GM19463 (cell line): ENCODE measurements around the gene PLEKHA1.
A peak's percentile ranks its signal among the peaks of the same experiment; 100 is the strongest.

ENCODE experiments used
- ATAC-seq: cut with Tn5 transposase; IDR thresholded peaks from one replicate; pipeline ENCODE4 v1.9.1; 2021; ENCODE audit warnings: mild to moderate bottlenecking, moderate library complexity; ENCODE audit not compliant: unreplicated experiment

Gene PLEKHA1

GRCh38 chr10:122374237-122374858 lies at the start of gene PLEKHA1:
Gene PLEKHA1 (plus strand): TSS chr10:122374708. CDS start chr10:122393201, 18,493 bp downstream.
- peak; percentile 73 for ATAC-seq

- ATAC-seq = no peak
Measured at GRCh38 chr10:122325235-122325634, 49.3 kb upstream of the PLEKHA1 start.

GRCh38 chr10:122326385-122326784 lies 48.1 kb upstream of the PLEKHA1 start:
- ATAC-seq = peak; percentile 53

GRCh38 chr10:122326806-122327205 lies 47.7 kb upstream of the PLEKHA1 start:
- no peak for ATAC-seq

GRCh38 chr10:122327237-122328206 lies 47.0 kb upstream of the PLEKHA1 start:
- no peak for ATAC-seq

GRCh38 chr10:122328676-122329075 lies 45.8 kb upstream of the PLEKHA1 start:
- no peak for ATAC-seq

GRCh38 chr10:122329416-122329815 lies 45.1 kb upstream of the PLEKHA1 start:
- ATAC-seq = no peak

GRCh38 chr10:122331100-122331499 lies 43.4 kb upstream of the PLEKHA1 start:
- no peak for ATAC-seq

- no peak for ATAC-seq
Measured at GRCh38 chr10:122331615-122332446, 42.7 kb upstream of the PLEKHA1 start.

- peak; percentile 65 for ATAC-seq
Measured at GRCh38 chr10:122333037-122333436, 41.5 kb upstream of the PLEKHA1 start.

- ATAC-seq = no peak
Measured at GRCh38 chr10:122336332-122336731, 38.2 kb upstream of the PLEKHA1 start.

- ATAC-seq = no peak
Measured at GRCh38 chr10:122336961-122337360, 37.5 kb upstream of the PLEKHA1 start.

- no peak for ATAC-seq
Measured at GRCh38 chr10:122338609-122339441, 35.7 kb upstream of the PLEKHA1 start.

- no peak for ATAC-seq
Measured at GRCh38 chr10:122341141-122341810, 33.2 kb upstream of the PLEKHA1 start.

- no peak for ATAC-seq
Measured at GRCh38 chr10:122342293-122343134, 32.0 kb upstream of the PLEKHA1 start.

GRCh38 chr10:122343135-122343800 lies 31.2 kb upstream of the PLEKHA1 start:
- no peak for ATAC-seq

- no peak for ATAC-seq
Measured at GRCh38 chr10:122343936-122344335, 30.6 kb upstream of the PLEKHA1 start.

- ATAC-seq = no peak
Measured at GRCh38 chr10:122344741-122345258, 29.7 kb upstream of the PLEKHA1 start.
